GM23248 (cell line): ENCODE results near the gene HSPG2.

Experiments used
- EZH2 ChIP-seq: fragments of 200-600 bp; sonication (generic); IDR thresholded peaks from 2 replicates; pipeline ENCODE4 v1.6.1; 2018; ENCODE audit warnings: antibody characterized with exemption, mild to moderate bottlenecking; ENCODE audit not compliant: insufficient read depth, poor library complexity, severe bottlenecking
- EZH2phosphoT487 ChIP-seq: fragments of 200-600 bp; sonication (generic); IDR thresholded peaks from 2 replicates; pipeline ENCODE4 v1.6.1; 2018; ENCODE audit warnings: antibody characterized with exemption, moderate library complexity, mild to moderate bottlenecking, low read depth; ENCODE audit not compliant: insufficient read depth

DNA sequence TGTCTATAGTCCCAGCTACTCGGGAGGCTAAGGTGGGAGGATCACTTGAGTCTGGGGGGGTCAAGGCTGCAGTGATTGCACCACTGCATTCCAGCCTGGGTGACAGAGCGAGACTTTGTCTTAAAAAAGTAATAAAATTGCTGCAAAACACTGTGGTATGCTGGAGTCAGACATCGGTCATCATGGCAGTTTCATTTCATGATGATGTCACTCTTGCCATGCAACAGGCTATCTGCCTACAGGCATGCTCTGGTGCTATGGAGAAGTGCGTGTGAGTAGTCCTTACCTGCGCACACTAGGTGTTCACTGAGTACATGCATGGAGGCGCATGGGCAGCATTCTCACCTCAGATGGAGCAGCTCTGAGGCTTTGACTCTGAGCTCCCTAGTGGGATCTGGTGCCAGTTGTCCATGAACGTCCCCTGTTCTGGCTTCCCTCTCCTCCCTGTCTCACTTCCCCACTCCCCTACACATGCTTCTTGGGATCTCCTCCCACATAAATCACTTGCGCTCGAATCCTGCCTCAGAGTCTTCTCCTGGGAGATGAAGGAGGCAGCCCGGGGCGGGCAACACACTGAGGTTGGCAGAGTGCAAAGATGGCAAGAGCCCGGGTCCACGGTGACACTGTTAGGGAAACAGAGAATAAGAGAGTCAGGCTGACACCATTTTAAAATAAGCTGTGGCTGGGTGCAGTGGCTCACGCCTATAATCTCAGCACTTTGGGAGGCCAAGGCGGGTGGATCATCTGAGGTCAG is 29.3 kb upstream of the HSPG2 start:
- no peak for TF ChIP-seq EZH2phosphoT487
- no peak for TF ChIP-seq EZH2
